SK-N-SH (cell line): ENCODE measurements around the gene CHRNB2. TPM values are rescaled to one million over a fixed set of nuclear protein-coding genes. Genes with fewer than 3 reads are reported as not detected.

Source experiments
- CTCF ChIA-PET: fragments of 300-600, 350-600 bp; formaldehyde crosslinking; extraction: SDS; loops from one replicate; lab custom pipeline; 2021; lab: Yijun Ruan, JAX
- POLR2A ChIA-PET: fragments of 350-600 bp; sonication (Branson Sonifier 250); formaldehyde crosslinking; extraction: SDS; loops from one replicate; lab custom pipeline; 2020; ENCODE audit warnings: antibody characterized with exemption, inconsistent platforms; lab: Yijun Ruan, JAX
- DNase-seq: peaks from one replicate; pipeline ENCODE4 v3.0.0; 2012
- H2AFZ ChIP-seq: fragments of 200-600 bp; sonication (generic); 2 replicates; pipeline ENCODE4 v1.8.1; 2016; ENCODE audit warnings: antibody characterized with exemption, mild to moderate bottlenecking, low read depth
- H3F3A ChIP-seq: fragments of 200-600 bp; sonication (generic); replicated peaks from 2 replicates; pipeline ENCODE3; 2016; ENCODE audit warnings: antibody characterized with exemption, mild to moderate bottlenecking; ENCODE audit not compliant: insufficient read depth
- H3K27ac ChIP-seq, 2 experiments: fragments of 200-500 bp in 1 of 2; fragments of 200-600 bp in 1 of 2; sonication (Bioruptor generic) in 1 of 2; sonication (generic), shearing (Covaris generic) in 1 of 2; 2 replicates each; pipeline versions ENCODE4 v1.5.1 to v1.6.1; 2014 to 2016; ENCODE audit warnings: low read depth in 2 of 2, inconsistent platforms in 1 of 2, low read length in 1 of 2, mild to moderate bottlenecking in 1 of 2, mixed read lengths in 1 of 2
- H3K27me3 ChIP-seq: fragments of 200-600 bp; sonication (generic), shearing (Covaris generic); 2 replicates; pipeline ENCODE4 v1.6.1; 2016; ENCODE audit warnings: mixed run types; ENCODE audit not compliant: insufficient read depth
- H3K36me3 ChIP-seq, 2 experiments: fragments of 200-500 bp in 1 of 2; fragments of 200-600 bp in 1 of 2; sonication (Bioruptor generic) in 1 of 2; sonication (generic) in 1 of 2; replicated peaks in 1 of 2; 2 replicates each; pipeline versions ENCODE3 to v1.5.1; 2014 to 2016; ENCODE audit warnings: low read length in 1 of 2, mild to moderate bottlenecking in 1 of 2; ENCODE audit not compliant: insufficient read depth in 2 of 2, control insufficient read depth in 1 of 2
- H3K4me1 ChIP-seq, 2 experiments: fragments of 200-500 bp in 1 of 2; fragments of 200-600 bp in 1 of 2; sonication (Bioruptor generic) in 1 of 2; sonication (generic), shearing (Covaris generic) in 1 of 2; 2 replicates each; pipeline versions ENCODE4 v1.5.1 to v1.6.1; 2014 to 2016; ENCODE audit warnings: low read depth in 1 of 2, low read length in 1 of 2, mixed run types in 1 of 2; ENCODE audit not compliant: insufficient read depth in 2 of 2, control insufficient read depth in 1 of 2
- H3K4me2 ChIP-seq: fragments of 200-600 bp; sonication (generic), shearing (Covaris generic); 2 replicates; pipeline ENCODE4 v1.6.1; 2017; ENCODE audit warnings: mixed run types
- H3K4me3 ChIP-seq, 2 experiments: fragments of 200-500 bp in 1 of 2; fragments of 200-600 bp in 1 of 2; sonication (Bioruptor generic) in 1 of 2; sonication (generic), shearing (Covaris generic) in 1 of 2; 2 replicates each; pipeline versions ENCODE4 v1.5.1 to v1.8.1; 2014 to 2016; ENCODE audit warnings: low read depth in 2 of 2, inconsistent platforms in 1 of 2, low read length in 1 of 2, mild to moderate bottlenecking in 1 of 2, mixed read lengths in 1 of 2, moderate library complexity in 1 of 2
- H3K79me2 ChIP-seq: fragments of 200-600 bp; sonication (generic); 2 replicates; pipeline ENCODE4 v1.8.1; 2017; ENCODE audit warnings: mild to moderate bottlenecking; ENCODE audit not compliant: insufficient read depth
- H3K9ac ChIP-seq: fragments of 200-600 bp; sonication (generic); 2 replicates; pipeline ENCODE4 v1.6.1; 2017; ENCODE audit warnings: mixed run types
- H3K9me2 ChIP-seq: fragments of 200-600 bp; sonication (generic); 2 replicates; pipeline ENCODE4 v1.6.1; 2017; ENCODE audit warnings: mixed run types
- H3K9me3 ChIP-seq: fragments of 200-600 bp; sonication (generic); 2 replicates; pipeline ENCODE4 v1.6.1; 2017; ENCODE audit warnings: mixed run types, mild to moderate bottlenecking, moderate library complexity
- H4K20me1 ChIP-seq: fragments of 200-600 bp; sonication (generic); 2 replicates; pipeline ENCODE4 v1.6.1; 2017; ENCODE audit warnings: mild to moderate bottlenecking, mixed run types; ENCODE audit not compliant: insufficient read depth
- CHD2 ChIP-seq: fragments of 150-350 bp; IDR thresholded peaks from 2 replicates; pipeline ENCODE4 v1.6.1; 2018; ENCODE audit warnings: low read length; ENCODE audit not compliant: partially characterized antibody
- CTCF ChIP-seq: fragments of 200-600 bp; sonication (generic); IDR thresholded peaks from 2 replicates; pipeline ENCODE4 v1.6.1; 2017; ENCODE audit warnings: antibody characterized with exemption, mild to moderate bottlenecking, moderate library complexity
- FOXJ3 ChIP-seq: sonication (generic); formaldehyde crosslinking; IDR thresholded peaks from 2 replicates; pipeline ENCODE4 v1.5.1; 2020; ENCODE audit warnings: mild to moderate bottlenecking, missing genetic modification reagents
- GABPA ChIP-seq: IDR thresholded peaks from 2 replicates; pipeline ENCODE4 v1.4.0; 2012; ENCODE audit warnings: low read depth, mild to moderate bottlenecking
- MXI1 ChIP-seq: IDR thresholded peaks from 2 replicates; pipeline ENCODE4 v1.6.1; 2012; ENCODE audit warnings: mild to moderate bottlenecking, low read depth, low read length, improper control_type of control experiment
- NRF1 ChIP-seq: IDR thresholded peaks from 2 replicates; pipeline ENCODE4 v1.6.1; 2012; ENCODE audit warnings: low read depth, mild to moderate bottlenecking, low read length
- PBX3 ChIP-seq: IDR thresholded peaks from 2 replicates; pipeline ENCODE4; 2012
- RCOR1 ChIP-seq: fragments of 150-350 bp; IDR thresholded peaks from 2 replicates; pipeline ENCODE4 v1.6.1; 2017; ENCODE audit warnings: antibody characterized with exemption, low read length
- REST ChIP-seq: IDR thresholded peaks from 2 replicates; pipeline ENCODE4 v1.6.1; 2012; ENCODE audit warnings: mild to moderate bottlenecking, low read depth, low read length, moderate library complexity
- SMC3 ChIP-seq: IDR thresholded peaks from 2 replicates; pipeline ENCODE4 v1.6.1; 2012; ENCODE audit warnings: low read depth, low read length, improper control_type of control experiment
- TAF1 ChIP-seq: IDR thresholded peaks from 2 replicates; pipeline ENCODE4 v1.6.1; 2012; ENCODE audit warnings: low read depth, mild to moderate bottlenecking, low read length, moderate library complexity, borderline replicate concordance
- TCF12 ChIP-seq: IDR thresholded peaks from 2 replicates; pipeline ENCODE4 v1.4.0; 2012
- USF2 ChIP-seq: fragments of 150-350 bp; IDR thresholded peaks from 2 replicates; pipeline ENCODE4 v1.6.1; 2017; ENCODE audit warnings: antibody characterized with exemption, low read length, low read depth, borderline replicate concordance
- ZBTB33 ChIP-seq: IDR thresholded peaks from 2 replicates; pipeline ENCODE4 v1.4.0; 2012; ENCODE audit warnings: low read depth, borderline replicate concordance
- WGBS: methylation state at CpG from one replicate; pipeline ENCODE4 v1.1.6; 2017; ENCODE audit warnings: low lambda C conversion rate; 5-methylcytosine and 5-hydroxymethylcytosine counted together
- polyA plus RNA-seq, 3 experiments: library from polyadenylated mRNA; depleted of rRNA; stranded (reverse); fragments of >200 nt; gene quantifications; 2 replicates each; pipeline ENCODE4 v1.2.3, GENCODE V29; 2012

CHRNB2 gene
- polyA plus RNA-seq, 1 of the 3 experiments (the other 2 are of a cell fraction) = 0.64 TPM

- no peaks in the 10 kb centered on the region for H3K9me2 ChIP-seq
- no peaks in the 10 kb centered on the region for H3F3A ChIP-seq
- ChIA-PET CTCF (interaction anchor here (0.6 to 1.2 kb wide), 5 partner anchors 47 to 444 kb away, joined by 3 read pairs; no protein-coding TSS in a partner anchor), POLR2A (no interaction called here)
- no peak overlapping the region for H3K27ac ChIP-seq
- no peak for TF ChIP-seq ZBTB33
- no peak for TF ChIP-seq NRF1
- no peak for TF ChIP-seq USF2
- TF ChIP-seq CTCF = no peak
- no peak for TF ChIP-seq MXI1
- no peak for TF ChIP-seq FOXJ3 (CRISPR knock-in tag)
- no peak for TF ChIP-seq SMC3
- no peak for TF ChIP-seq RCOR1
- TF ChIP-seq TCF12 = no peak
- TF ChIP-seq TAF1 = no peak
- TF ChIP-seq CHD2 = no peak
- no peak for TF ChIP-seq REST
- TF ChIP-seq PBX3 = no peak
- TF ChIP-seq GABPA = no peak
- TF ChIP-seq, all 33 proteins: peak for 0
- no peak for DNase-seq
- no peak overlapping the region for H2AFZ ChIP-seq
- WGBS = 93% methylated on average over 4 of the region's 4 CpGs
- H3K4me2 ChIP-seq = no peak overlapping the region
- H3K27me3 ChIP-seq = no peaks in the 10 kb centered on the region
- no peak overlapping the region for H3K9ac ChIP-seq
- H3K36me3 ChIP-seq = peaks cover 5 to 7% of the 10 kb centered on the region in 2 experiments
- no peak overlapping the region for H3K4me3 ChIP-seq
- H3K79me2 ChIP-seq = peaks cover 92% of the 10 kb centered on the region
- H3K9me3 ChIP-seq = no peaks in the 10 kb centered on the region
- H3K4me1 ChIP-seq = peaks cover 0 to 2% of the 10 kb centered on the region in 2 experiments; a peak in 1 of 4 replicates
- H4K20me1 ChIP-seq = peaks cover 27% of the 10 kb centered on the region
Observed at GRCh38 chr1:154615411-154615810, 47.8 kb downstream of the CHRNB2 start.
